ENCODE results near the gene TREML2.
"Not testable (repeated sequence)": the region's sequence is repeated elsewhere in the genome, so short reads cannot be mapped to it uniquely, and the experiment has no call there.

Gene TREML2

GRCh38 chr6:41200901-41201763 lies at the start of gene TREML2:
Gene TREML2 (minus strand): TSS chr6:41201149. CDS start chr6:41201008, 141 bp downstream.
- DNase-seq (ENCODE audit: low read depth) = peak; percentile 18

DNA sequence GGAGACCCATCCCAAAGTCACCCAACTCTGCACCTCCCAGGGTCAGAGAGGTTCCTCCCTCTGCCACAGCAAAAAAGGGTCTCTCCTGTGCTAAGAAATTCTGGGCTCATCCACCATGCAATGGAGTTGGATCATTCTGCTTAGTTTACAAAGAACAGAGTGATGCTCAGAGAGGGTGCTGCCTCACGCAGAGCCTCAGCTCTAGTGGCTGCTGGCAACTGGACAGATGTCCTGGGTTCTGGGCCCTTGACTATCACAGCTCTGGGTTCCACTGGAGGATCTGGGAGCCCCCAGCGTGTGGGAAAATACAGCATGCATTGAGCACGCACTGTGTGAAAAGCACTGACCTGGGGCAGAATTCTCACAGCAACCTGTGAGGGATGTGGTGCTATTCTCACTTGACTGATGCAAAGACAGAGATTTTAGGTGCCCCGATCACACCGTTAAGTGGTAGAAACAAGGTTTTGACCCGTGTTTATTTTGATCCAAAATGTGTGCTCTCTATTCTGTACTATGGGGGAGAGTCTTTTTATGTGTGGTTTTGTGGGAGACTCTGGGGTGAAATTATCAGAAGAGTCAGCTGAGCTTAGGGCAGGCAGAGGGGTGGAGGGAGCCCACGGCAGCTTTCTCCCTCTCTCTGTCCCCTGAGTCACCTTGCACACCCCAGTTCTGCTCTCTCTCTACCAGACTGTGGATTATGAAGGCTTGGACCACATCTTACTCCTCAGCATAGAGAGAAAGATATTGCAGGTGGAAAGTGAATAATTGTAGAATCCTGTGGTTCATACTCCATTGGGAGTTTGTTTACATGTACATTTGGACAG lies 47.1 kb upstream of the TREML2 start:
- no peak for DNase-seq (ENCODE audit: low read depth)

DNA sequence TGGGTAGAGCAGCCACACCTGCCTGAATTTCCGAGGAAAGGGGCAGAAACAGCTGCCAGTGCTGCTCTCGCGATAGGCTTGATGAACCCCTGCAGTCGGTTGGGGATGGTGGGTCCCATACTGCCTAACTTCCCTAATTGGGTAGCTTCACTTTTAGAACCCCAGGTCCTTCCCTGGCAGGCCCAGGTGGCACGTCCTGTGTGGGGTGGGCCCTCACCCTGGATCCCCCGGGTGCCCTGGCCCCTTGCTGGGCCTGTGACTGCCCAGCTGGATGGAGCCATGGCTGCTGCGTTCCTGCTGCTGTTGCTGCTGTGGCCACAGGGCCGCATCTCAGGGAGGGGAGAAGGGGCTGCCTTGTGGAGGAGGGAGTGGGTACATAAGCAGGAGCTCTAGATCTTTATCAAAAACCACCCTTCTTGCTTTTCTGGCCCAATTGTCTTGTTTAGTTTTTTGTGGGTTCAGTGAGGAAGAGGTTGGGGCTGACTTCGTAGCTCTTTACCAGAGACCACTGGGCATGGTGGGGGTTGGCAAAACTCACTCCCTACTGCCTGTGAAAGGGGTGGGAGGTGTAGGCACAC lies 46.4 kb upstream of the TREML2 start:
- no peak for DNase-seq (ENCODE audit: low read depth)

GRCh38 chr6:41246529-41246928 lies 45.6 kb upstream of the TREML2 start:
- DNase-seq (ENCODE audit: low read depth) = not testable (repeated sequence)

- DNase-seq (ENCODE audit: low read depth) = no peak
Measured at GRCh38 chr6:41239467-41240159, 38.7 kb upstream of the TREML2 start.

- DNase-seq (ENCODE audit: low read depth) = no peak
Measured at GRCh38 chr6:41237128-41237527, 36.2 kb upstream of the TREML2 start.

GRCh38 chr6:41236276-41236675 lies 35.3 kb upstream of the TREML2 start:
- DNase-seq (ENCODE audit: low read depth) = no peak

DNA sequence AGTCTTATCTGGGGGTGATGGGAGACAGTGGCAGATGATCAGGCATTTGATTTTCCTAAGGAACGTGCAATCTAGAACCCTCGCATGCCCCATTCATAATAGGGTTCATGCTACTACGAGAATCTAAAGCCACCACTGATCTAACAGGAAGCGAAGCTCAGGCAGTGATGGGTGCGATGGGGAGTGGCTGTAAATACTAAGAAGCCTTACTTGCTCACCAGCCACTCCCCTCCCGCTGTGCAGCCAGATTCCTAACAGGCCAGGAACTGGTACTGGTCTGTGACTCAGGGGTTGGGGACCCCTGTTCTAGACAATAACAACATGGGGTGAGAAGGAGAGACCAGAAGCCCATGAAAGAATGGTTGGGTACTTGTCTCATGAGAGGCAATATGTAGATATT lies 31.7 kb upstream of the TREML2 start:
- no peak for DNase-seq (ENCODE audit: low read depth)

DNA sequence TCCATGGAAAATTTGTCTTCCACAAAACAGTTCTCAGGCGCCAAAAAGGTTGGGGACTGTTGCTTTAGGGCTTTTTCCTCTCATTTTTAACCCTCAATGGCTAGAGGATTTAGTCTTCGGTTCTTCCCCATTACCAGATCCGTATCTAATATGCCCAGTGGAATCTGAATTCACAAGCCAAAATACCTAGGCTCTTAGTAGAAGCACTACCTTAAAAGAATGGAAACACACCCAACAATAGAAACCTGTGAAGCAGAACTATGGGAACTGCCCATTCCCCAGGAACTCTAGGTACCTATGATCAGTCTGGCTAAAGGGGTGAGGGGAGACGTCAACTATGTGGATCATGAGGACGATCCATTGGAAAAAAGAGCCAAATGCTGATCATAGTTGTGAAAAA lies 30.3 kb upstream of the TREML2 start:
- no peak for DNase-seq (ENCODE audit: low read depth)

DNA sequence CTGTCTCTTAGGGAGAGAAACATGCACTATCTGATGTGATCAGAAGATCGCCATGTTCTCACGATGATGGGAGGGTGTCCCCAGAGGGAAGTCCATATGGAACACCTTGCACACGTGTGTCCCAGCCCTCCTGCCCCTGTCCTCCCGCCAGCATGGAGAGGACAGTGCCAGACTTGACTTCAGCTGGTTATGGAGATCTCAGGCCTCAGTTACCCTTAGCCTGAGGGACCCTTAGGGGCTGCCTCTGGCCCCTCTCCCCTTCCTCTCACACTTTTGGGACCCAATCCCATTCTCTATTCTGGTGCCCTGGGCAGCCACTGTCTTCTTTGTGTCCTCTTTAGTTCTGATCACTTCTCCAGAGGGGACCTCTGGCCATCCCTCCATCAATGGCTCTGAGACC lies 28.8 kb upstream of the TREML2 start:
- no peak for DNase-seq (ENCODE audit: low read depth)

DNA sequence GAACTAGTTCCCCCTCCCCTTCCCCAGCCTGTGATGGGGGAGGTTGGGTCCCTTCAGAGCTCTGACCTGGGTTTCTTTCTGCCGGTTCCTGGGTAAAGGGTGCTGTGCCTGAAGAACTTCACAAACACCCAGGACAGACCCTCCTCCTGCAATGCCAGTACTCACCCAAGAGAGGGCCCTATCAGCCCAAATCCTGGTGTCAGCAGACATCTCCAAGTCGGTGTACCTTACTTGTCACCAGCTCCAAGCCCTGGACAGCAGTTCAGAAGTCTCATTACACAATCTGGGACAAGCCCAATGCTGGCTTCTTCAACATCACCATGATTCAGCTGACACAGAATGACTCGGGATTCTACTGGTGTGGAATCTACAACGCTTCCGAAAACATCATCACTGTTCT lies 27.7 kb upstream of the TREML2 start:
- DNase-seq (ENCODE audit: low read depth) = no peak

DNA sequence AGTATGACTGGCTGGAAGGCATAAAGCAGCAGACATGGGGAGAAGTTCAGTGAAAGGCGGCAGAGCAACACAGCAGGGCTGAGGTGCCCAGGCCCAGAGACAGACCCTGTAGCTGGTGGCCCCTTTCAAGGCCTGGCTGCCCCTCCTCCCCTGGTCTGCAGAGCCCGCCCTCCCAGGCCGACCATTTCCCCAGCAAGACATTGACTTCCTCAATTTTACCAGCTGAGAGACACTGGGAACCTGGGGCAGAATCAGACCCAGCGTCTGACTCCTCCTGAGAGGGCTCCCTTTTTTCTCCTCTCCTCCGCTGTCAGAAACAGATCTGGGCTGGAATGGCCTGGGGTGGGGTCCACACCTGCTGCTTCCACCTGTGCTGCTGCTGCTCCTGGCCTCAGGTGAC lies 27.1 kb upstream of the TREML2 start, which contains the start of gene TREML4:
Gene TREML4, plus strand, starts transcription at position 254 of the 400 bp plus-strand sequence. Its CDS starts 79 bp downstream, at position 333.
- no peak for DNase-seq (ENCODE audit: low read depth)

GRCh38 chr6:41226752-41227151 lies 25.8 kb upstream of the TREML2 start:
- DNase-seq (ENCODE audit: low read depth) = no peak

- DNase-seq (ENCODE audit: low read depth) = no peak
Measured at GRCh38 chr6:41224800-41225199, 23.9 kb upstream of the TREML2 start.

DNA sequence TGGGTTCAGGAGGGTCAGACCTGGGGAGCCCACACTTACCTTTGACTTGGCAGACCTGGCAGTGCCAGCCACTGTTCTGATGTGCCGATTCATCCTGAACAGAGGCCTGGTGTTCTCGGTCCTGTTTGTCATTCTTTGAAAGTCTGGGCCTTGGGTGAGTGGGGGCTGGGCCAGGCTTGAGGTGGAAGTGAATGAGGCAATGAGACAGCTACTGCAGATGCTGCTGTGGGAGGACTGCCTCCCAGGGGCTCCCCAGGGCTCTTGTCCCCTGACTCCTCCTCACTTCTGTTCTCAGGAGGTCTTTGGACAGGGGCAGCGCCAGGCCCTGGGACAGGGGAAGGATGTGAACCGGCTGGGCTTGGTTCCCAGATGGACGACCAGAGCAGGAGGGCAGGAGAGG lies 21.6 kb upstream of the TREML2 start:
- DNase-seq (ENCODE audit: low read depth) = no peak

GRCh38 chr6:41222045-41222444 lies 21.1 kb upstream of the TREML2 start:
- no peak for DNase-seq (ENCODE audit: low read depth)

GRCh38 chr6:41216616-41217015 lies 15.7 kb upstream of the TREML2 start:
- no peak for DNase-seq (ENCODE audit: low read depth)

DNA sequence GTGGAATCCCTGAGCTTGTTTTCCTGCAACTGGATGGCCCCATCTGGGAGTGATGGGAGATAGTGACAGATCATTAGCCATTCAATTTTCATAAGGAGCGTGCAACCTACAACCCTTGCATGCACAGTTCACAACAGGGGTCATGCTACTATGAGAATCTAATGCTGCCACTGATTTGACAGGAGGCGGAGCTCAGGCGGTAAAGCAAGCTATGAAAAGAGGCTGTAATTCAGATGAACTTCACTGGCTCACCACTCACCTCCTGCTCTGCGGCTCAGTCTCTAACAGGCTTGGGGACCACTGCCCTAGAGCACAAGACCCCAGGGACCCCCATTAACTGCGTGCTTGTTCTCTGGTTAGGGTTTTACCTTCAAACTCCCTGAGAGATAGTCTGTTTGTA lies 14.8 kb upstream of the TREML2 start:
- no peak for DNase-seq (ENCODE audit: low read depth)

GRCh38 chr6:41214559-41215238 lies 13.8 kb upstream of the TREML2 start:
- no peak for DNase-seq (ENCODE audit: low read depth)

GRCh38 chr6:41209547-41210320 lies 8.8 kb upstream of the TREML2 start:
- DNase-seq (ENCODE audit: low read depth) = no peak

All from activated T-cell treated with anti-CD3 and anti-CD28 coated beads for 48 hours (primary cell).